SK-N-MC (cell line): ENCODE measurements around the gene CLEC16A.

Experiments
- EZH2 ChIP-seq: fragments of 200-600 bp; sonication (generic); IDR thresholded peaks from one replicate; pipeline ENCODE4 v1.6.1; 2017; ENCODE audit warnings: antibody characterized with exemption
- FOXP2 ChIP-seq: optimal IDR thresholded peaks from 2 replicates; pipeline ENCODE3; 2011; ENCODE audit warnings: mild to moderate bottlenecking, moderate library complexity; ENCODE audit not compliant: insufficient read depth; ENCODE audit errors: extremely low read length, control extremely low read depth
- POLR2AphosphoS5 ChIP-seq: IDR thresholded peaks from 2 replicates; pipeline ENCODE4 v1.6.1; 2012; ENCODE audit warnings: mild to moderate bottlenecking, low read depth, low read length, borderline replicate concordance

DNA sequence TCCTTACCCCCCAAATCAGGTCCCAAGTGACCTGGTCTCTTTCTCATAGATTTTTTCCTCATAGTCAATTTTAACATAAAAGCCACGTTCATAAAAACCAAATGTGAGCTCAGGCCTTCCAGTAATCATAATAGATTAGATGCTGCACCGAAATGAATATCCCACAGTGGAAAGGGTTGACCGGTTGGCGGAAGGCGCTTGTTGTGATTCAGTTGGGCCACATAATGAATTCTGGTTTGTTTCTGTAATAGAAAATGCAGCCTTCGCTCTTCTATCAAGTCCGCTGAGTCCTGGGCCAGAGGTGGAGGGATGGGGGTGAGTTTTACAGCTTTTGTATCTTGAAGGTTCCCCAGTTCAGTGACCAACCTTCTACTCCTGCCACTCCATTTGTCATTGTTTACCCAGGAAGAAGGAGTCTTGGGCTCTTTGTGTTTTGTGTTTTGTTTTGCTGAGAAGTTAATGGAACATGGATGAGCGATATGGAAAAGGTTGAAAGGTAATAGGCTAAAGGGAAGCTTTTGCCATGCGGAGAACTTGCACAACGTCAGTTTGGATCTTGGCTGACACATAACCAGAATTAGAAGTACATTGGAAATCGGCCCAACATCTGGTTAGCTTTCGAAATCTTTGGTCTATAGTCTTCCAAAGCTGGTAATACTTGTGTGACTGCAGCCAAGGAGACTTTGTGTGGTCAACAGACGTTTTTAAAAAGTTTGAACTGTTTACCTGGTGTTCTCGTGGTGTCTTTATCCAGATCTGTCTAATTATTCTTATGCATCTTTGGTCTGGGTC is 89.5 kb downstream of the CLEC16A start:
- TF ChIP-seq EZH2 (no peak), POLR2AphosphoS5 (no peak), FOXP2 (no peak)
